ENCODE data around the gene SCUBE1. TPM values are rescaled to one million over a fixed set of nuclear protein-coding genes. Genes with fewer than 3 reads are reported as not detected.
"Not testable (repeated sequence)": the region's sequence is repeated elsewhere in the genome, so short reads cannot be mapped to it uniquely, and the experiment has no call there.

SCUBE1 gene
- total RNA-seq, 2 experiments from 2014 or later, result 0.07 TPM; not detected in 1

GRCh38 chr22:43289531-43289963 lies 53.6 kb downstream of the SCUBE1 start:
- no peaks in the 10 kb centered on the region for H3K36me3 Mint-ChIP-seq (ENCODE audit: low read depth)
- ChIA-PET POLR2A (interaction anchor here (1.0 kb wide), 1 partner anchor 26 kb away, joined by 3 read pairs; no protein-coding TSS in a partner anchor), CTCF (interaction anchor here (0.8 to 1.6 kb wide), 2 partner anchors 16 to 57 kb away, joined by 3 to 4 read pairs; no protein-coding TSS in a partner anchor)
- TF ChIP-seq CTCF (IDR thresholded peaks at IDR 0.05), result no peak
- no peak for ATAC-seq
- no peak overlapping the region for H3K4me3 Mint-ChIP-seq
- peaks cover 1% of the 10 kb centered on the region for H3K4me1 Mint-ChIP-seq (ENCODE audit: low read depth)
- H3K27me3 Mint-ChIP-seq, result no peaks in the 10 kb centered on the region
- DNase-seq, result no peak
- intact Hi-C loops (cut with micrococcal nuclease), result no loop called here
- H3K27ac Mint-ChIP-seq, result no peak overlapping the region
- H3K9me3 Mint-ChIP-seq, result no peaks in the 10 kb centered on the region

- Mint-ChIP-seq H3K4me3 (no peak overlapping the region), H3K27me3 (no peaks in the 10 kb centered on the region), H3K9me3 (no peaks in the 10 kb centered on the region), H3K4me1 (ENCODE audit: low read depth) (peaks cover 1% of the 10 kb centered on the region), H3K36me3 (ENCODE audit: low read depth) (no peaks in the 10 kb centered on the region), H3K27ac (no peak overlapping the region)
- TF ChIP-seq CTCF (IDR thresholded peaks at IDR 0.05), result no peak
- ChIA-PET POLR2A (interaction anchor here (0.6 to 1.0 kb wide), 2 partner anchors 12 to 25 kb away, joined by 3 read pairs; no protein-coding TSS in a partner anchor), CTCF (interaction anchor here (1.6 kb wide), 1 partner anchor 57 kb away, joined by 4 read pairs; no protein-coding TSS in a partner anchor)
- ATAC-seq (no peak), DNase-seq (no peak)
- intact Hi-C loops (cut with micrococcal nuclease), result no loop called here
These were observed 54.3 kb downstream of the SCUBE1 start for GRCh38 chr22:43288807-43289420.

- H3K4me1 Mint-ChIP-seq (ENCODE audit: low read depth), result peaks cover 1% of the 10 kb centered on the region
- ATAC-seq (no peak), DNase-seq (no peak)
- no peaks in the 10 kb centered on the region for H3K27me3 Mint-ChIP-seq
- no peak for TF ChIP-seq CTCF (IDR thresholded peaks at IDR 0.05)
- no peak overlapping the region for H3K27ac Mint-ChIP-seq
- H3K4me3 Mint-ChIP-seq, result no peak overlapping the region
- ChIA-PET CTCF (interaction anchor here (0.8 to 1.6 kb wide), 2 partner anchors 56 to 58 kb away, joined by 4 read pairs; no protein-coding TSS in a partner anchor), POLR2A (interaction anchor here (0.6 kb wide), 1 partner anchor 11 kb away, joined by 3 read pairs; no protein-coding TSS in a partner anchor)
- no peaks in the 10 kb centered on the region for H3K9me3 Mint-ChIP-seq
- intact Hi-C loops (cut with micrococcal nuclease), result no loop called here
- H3K36me3 Mint-ChIP-seq (ENCODE audit: low read depth), result no peaks in the 10 kb centered on the region
These were observed 54.8 kb downstream of the SCUBE1 start for GRCh38 chr22:43288378-43288777.

- no peak overlapping the region for H3K4me3 Mint-ChIP-seq
- TF ChIP-seq CTCF (IDR thresholded peaks at IDR 0.05), result no peak
- CTCF ChIA-PET, result interaction anchor here (0.8 to 1.0 kb wide), 2 partner anchors 13 to 55 kb away, joined by 4 to 6 read pairs; no protein-coding TSS in a partner anchor
- POLR2A ChIA-PET, result no interaction called here
- intact Hi-C loops (cut with micrococcal nuclease), result no loop called here
- no peaks in the 10 kb centered on the region for H3K9me3 Mint-ChIP-seq
- H3K27ac Mint-ChIP-seq, result no peak overlapping the region
- ATAC-seq, result no peak
- no peak for DNase-seq
- H3K4me1 Mint-ChIP-seq (ENCODE audit: low read depth), result peaks cover 1% of the 10 kb centered on the region
- H3K27me3 Mint-ChIP-seq, result no peaks in the 10 kb centered on the region
- no peaks in the 10 kb centered on the region for H3K36me3 Mint-ChIP-seq (ENCODE audit: low read depth)
These were observed 55.7 kb downstream of the SCUBE1 start for GRCh38 chr22:43287441-43287840.

GRCh38 chr22:43281394-43281793 lies 61.8 kb downstream of the SCUBE1 start:
- ATAC-seq (no peak), DNase-seq (no peak)
- Mint-ChIP-seq H3K9me3 (no peaks in the 10 kb centered on the region), H3K36me3 (ENCODE audit: low read depth) (no peaks in the 10 kb centered on the region), H3K27ac (no peak overlapping the region), H3K4me3 (no peak overlapping the region), H3K27me3 (no peaks in the 10 kb centered on the region), H3K4me1 (ENCODE audit: low read depth) (no peaks in the 10 kb centered on the region)
- CTCF ChIA-PET, result no interaction called here
- TF ChIP-seq CTCF (IDR thresholded peaks at IDR 0.05), result no peak
- intact Hi-C loops (cut with micrococcal nuclease), result no loop called here
- POLR2A ChIA-PET, result no interaction called here

GRCh38 chr22:43280523-43280886 lies 62.7 kb downstream of the SCUBE1 start:
- ATAC-seq, result not testable (repeated sequence)

More at GRCh38 chr22:43280523-43280886, 62.7 kb downstream of the SCUBE1 start:
- H3K36me3 Mint-ChIP-seq (ENCODE audit: low read depth); H3K4me3 Mint-ChIP-seq; H3K27ac Mint-ChIP-seq; DNase-seq; H3K9me3 Mint-ChIP-seq; CTCF ChIA-PET; POLR2A ChIA-PET; intact Hi-C loops (cut with micrococcal nuclease); H3K4me1 Mint-ChIP-seq (ENCODE audit: low read depth); H3K27me3 Mint-ChIP-seq: not testable (repeated sequence)
